Measurements from ENCODE around the gene NEB. TPM values are rescaled to one million over a fixed set of nuclear protein-coding genes. Genes with fewer than 3 reads are reported as not detected.

Gene NEB
- total RNA-seq, 8 experiments from 2014 or later, result 1.7 to 4.3 (median 3.7) TPM

DNA sequence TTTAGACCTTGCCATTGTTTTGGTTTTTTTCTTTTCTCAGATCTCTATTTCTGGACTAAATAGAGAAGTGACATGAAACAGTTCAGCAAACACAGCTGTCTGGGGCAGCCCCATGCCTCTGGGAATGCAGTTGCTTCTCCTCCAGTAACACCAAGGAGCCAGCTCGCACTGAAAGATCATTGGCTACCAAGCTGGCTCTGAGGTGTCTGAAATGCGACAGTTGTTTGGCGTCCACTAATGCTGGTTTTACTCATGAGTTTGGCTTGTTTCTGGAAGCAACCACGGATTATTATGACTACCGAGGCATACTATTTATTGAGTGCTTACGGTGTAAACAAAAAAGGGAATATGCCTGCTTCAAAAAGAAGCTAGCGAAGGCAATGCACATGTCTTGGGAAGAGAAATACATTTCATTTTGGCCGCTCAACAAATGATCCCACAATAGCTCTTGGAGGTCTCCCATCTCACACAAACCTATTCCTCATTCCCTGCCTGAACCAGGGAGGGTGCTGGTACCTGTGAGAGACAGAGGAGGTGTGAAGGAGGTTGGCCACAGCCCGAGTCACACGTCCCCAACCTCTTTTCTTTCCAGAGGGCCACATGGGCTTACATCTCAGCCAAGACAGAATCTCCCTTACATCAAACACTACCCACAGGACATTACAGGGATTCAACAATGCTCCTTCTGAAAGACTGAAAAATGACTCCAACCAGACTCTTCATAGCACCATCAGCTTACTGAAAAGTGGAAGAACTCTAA is 37.5 kb upstream of the NEB start:
- in situ Hi-C loops (cut with MboI; ENCODE audit: low pct_unique_long_range_greater_than_20kb in 2 of 9, low sequenced_read_pairs in 9 of 9, unreplicated experiment in 9 of 9), result no loop called here
- H3K4me3 ChIP-seq, result no peak overlapping the region
- ATAC-seq (replicated peaks in 6 of 8), result peak in 1 of 8 experiments; percentile 76
- H3K27ac ChIP-seq, result no peak overlapping the region
- no peaks in the 10 kb centered on the region for H3K4me1 ChIP-seq (replicated peaks in 1 of 2)
- 17 to 100% (median 91%) methylated on average over 1 to 7 of the region's 10 CpGs; no CpG with 5 or more reads in 1 of the 10 experiments for WGBS, 10 experiments

DNA sequence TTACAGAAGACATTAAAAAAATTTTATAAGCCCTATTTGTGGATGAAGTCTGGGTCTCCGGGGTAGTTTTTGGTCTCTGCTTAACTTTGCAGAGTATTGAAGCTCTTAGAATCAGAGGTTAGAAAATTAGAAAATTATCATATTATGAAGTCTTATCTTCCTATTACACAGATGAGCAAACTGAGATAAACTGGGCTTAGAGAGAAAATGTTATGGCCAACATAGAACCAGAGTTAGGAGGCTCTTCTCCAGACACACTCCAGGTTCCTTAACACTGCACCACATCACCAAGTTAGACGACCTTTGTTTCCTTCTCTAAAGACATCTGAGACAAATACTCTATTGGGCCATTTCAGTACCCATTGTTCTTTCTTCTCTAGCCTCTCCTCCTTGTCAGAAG is 36.7 kb upstream of the NEB start:
- in situ Hi-C loops (cut with MboI; ENCODE audit: low pct_unique_long_range_greater_than_20kb in 2 of 9, low sequenced_read_pairs in 9 of 9, unreplicated experiment in 9 of 9), result no loop called here
- ATAC-seq (replicated peaks in 6 of 8), result no peak
- Histone ChIP-seq H3K27ac (no peak overlapping the region), H3K4me1 (replicated peaks in 1 of 2) (no peaks in the 10 kb centered on the region), H3K4me3 (no peak overlapping the region)
- WGBS, 10 experiments, result 50 to 92% (median 83%) methylated on average over 1 to 2 of the region's 2 CpGs; no CpG with 5 or more reads in 1 of the 10 experiments

DNA sequence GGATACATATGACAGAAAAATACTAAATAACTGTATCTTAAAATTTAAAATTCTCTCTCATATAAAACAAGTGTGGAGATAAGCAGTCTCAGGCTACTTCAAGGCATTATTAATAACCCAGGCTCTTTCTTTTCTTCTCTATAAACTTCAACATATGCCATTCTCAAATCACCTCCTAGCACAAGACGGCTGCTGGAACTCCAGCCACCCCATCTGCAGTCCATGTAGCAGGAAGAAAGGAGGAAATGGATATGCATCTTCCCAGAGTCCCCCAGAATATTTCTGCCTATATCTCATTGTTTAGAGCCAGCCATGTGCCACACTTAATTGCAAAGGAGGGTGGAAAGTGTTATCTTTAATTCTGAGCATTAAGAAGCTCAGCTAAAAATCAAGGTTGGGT is 35.3 kb upstream of the NEB start:
- Histone ChIP-seq H3K4me1 (replicated peaks in 1 of 2) (no peaks in the 10 kb centered on the region), H3K27ac (no peak overlapping the region), H3K4me3 (no peak overlapping the region)
- in situ Hi-C loops (cut with MboI; ENCODE audit: low pct_unique_long_range_greater_than_20kb in 2 of 9, low sequenced_read_pairs in 9 of 9, unreplicated experiment in 9 of 9), result no loop called here
- ATAC-seq (replicated peaks in 6 of 8), result no peak
- WGBS, 10 experiments, result 50 to 100% (median 88%) methylated on average over 1 of the region's 1 CpG; no CpG with 5 or more reads in 7 of the 10 experiments

DNA sequence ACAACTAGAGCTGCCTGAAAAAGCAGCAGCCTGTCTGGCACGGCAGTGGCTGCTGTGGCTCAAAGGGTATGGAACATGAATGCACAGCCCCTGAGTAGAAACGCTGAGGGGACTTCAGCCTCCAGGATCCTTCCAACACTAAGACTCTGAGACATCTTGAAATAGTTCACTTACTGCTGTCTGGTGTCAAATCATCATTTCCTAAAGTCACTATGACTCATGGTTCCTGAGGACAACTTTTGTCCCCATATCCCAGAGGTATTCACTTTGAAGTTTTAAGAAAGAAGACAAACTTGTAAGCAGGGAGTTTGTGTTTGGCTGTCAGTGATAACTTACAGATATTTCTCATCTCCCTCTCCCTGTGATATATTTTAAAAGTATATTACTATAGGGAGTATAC is 33.3 kb upstream of the NEB start:
- Histone ChIP-seq H3K4me1 (replicated peaks in 1 of 2) (no peaks in the 10 kb centered on the region), H3K27ac (no peak overlapping the region), H3K4me3 (no peak overlapping the region)
- in situ Hi-C loops (cut with MboI; ENCODE audit: low pct_unique_long_range_greater_than_20kb in 2 of 9, low sequenced_read_pairs in 9 of 9, unreplicated experiment in 9 of 9), result no loop called here
- WGBS, 10 experiments, result 20 to 80% (median 63%) methylated on average over 1 to 2 of the region's 2 CpGs; no CpG with 5 or more reads in 4 of the 10 experiments
- peak in 1 of 8 experiments; percentile 17 for ATAC-seq (replicated peaks in 6 of 8)

DNA sequence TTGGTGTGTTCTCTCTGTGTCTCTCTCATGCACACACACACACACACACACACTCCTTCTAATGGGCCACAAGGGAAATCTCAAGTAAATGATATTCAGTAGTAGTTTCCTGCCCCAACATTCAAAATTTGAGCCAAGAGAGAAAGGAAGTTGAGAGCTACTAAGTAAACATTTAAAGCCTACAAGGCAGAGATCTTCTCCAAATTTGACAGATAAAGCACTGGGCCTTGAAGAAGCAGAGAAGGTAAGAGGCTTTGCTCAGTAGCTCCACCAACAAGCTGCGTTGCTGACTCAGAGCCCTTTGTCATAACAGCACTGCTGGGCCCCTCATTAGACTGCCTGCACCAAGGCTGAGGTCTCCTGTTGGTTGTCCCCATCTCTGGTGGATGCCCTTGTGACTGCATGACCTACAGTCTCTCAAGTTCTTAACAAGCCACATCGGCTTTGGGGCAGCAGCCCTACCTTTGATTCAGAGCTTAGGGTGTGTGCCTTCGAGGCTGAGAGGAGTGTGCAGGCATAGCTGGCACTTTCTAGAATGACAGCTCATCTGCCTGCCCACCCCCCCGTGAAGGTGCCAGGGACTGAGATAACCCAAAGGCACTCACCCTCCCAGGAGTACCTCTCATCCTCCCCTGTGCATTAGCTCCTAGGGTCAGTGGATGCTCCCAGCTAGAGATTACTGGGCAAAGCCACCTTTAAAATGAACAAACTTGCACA is 32.3 kb upstream of the NEB start:
- in situ Hi-C loops (cut with MboI; ENCODE audit: low pct_unique_long_range_greater_than_20kb in 2 of 9, low sequenced_read_pairs in 9 of 9, unreplicated experiment in 9 of 9), result no loop called here
- no peaks in the 10 kb centered on the region for H3K4me1 ChIP-seq (replicated peaks in 1 of 2)
- ATAC-seq (replicated peaks in 6 of 8), result peak in 5 of 8 experiments; percentile 40 to 79 (median 55)
- no peak overlapping the region for H3K27ac ChIP-seq
- H3K4me3 ChIP-seq, result no peak overlapping the region
- WGBS, 10 experiments, result 40 to 71% (median 50%) methylated on average over 1 to 4 of the region's 4 CpGs; no CpG with 5 or more reads in 7 of the 10 experiments

DNA sequence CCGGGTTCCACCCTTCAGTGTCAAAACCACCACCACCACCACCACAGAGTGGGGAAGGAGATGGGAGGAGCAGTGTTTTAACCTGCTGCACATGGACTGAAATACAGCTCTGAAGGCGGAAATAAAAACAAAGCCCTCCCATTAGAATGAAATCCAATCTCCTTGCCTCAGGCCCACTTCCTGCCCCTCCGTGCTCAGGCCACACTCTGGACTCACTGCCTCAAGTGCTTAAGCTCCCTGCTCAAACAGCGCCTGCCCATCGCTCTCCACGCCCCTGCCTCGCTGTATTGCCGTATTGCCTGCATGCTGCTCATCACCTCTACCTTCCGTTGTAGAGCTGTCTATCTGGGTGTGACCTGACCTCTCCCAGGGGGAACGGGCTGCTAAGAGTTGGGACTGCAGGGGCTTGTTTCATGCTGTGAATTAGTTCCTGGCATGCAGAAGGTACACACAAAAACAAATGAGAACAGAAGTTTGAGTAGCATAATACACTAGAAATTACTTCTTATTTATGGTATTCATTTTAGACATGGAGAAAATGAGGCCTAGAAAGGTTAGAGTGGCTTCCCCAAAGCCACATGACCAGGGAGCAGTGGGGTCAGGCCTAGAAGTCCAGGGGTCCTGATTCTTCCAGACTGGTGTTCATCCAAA is 31.6 kb upstream of the NEB start:
- Histone ChIP-seq H3K4me3 (no peak overlapping the region), H3K4me1 (replicated peaks in 1 of 2) (no peaks in the 10 kb centered on the region), H3K27ac (no peak overlapping the region)
- WGBS, 10 experiments, result 54 to 100% (median 92%) methylated on average over 2 to 8 of the region's 10 CpGs; no CpG with 5 or more reads in 3 of the 10 experiments
- peak in 1 of 8 experiments; percentile 52 for ATAC-seq (replicated peaks in 6 of 8)
- in situ Hi-C loops (cut with MboI; ENCODE audit: low pct_unique_long_range_greater_than_20kb in 2 of 9, low sequenced_read_pairs in 9 of 9, unreplicated experiment in 9 of 9), result no loop called here

DNA sequence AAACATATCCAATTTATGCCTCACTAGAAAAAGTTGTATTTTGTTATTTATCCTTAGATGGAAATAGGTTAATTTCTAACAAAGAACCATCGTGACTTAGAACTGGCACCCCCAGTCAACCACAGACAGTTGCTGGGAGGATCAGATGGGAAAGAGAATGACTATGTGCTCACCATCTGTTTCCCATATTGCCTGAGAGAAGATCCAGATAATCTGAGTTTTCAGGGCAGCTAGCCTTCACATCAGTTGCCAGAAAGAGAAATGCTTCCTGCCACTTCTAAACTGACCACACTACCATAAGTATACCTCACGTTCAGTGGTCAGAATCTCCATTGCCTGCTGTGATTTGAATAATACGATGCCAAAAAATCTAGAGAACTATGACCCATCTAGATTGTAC is 28.4 kb upstream of the NEB start:
- H3K27ac ChIP-seq, result no peak overlapping the region
- ATAC-seq (replicated peaks in 6 of 8), result peak in 2 of 8 experiments; percentile 59 to 84
- 14 to 100% (median 65%) methylated on average over 1 to 3 of the region's 3 CpGs for WGBS, 10 experiments
- no peak overlapping the region for H3K4me3 ChIP-seq
- peaks cover 0 to 2% of the 10 kb centered on the region in 2 donors for H3K4me1 ChIP-seq (replicated peaks in 1 of 2)
- in situ Hi-C loops (cut with MboI; ENCODE audit: low pct_unique_long_range_greater_than_20kb in 2 of 9, low sequenced_read_pairs in 9 of 9, unreplicated experiment in 9 of 9), result no loop called here

DNA sequence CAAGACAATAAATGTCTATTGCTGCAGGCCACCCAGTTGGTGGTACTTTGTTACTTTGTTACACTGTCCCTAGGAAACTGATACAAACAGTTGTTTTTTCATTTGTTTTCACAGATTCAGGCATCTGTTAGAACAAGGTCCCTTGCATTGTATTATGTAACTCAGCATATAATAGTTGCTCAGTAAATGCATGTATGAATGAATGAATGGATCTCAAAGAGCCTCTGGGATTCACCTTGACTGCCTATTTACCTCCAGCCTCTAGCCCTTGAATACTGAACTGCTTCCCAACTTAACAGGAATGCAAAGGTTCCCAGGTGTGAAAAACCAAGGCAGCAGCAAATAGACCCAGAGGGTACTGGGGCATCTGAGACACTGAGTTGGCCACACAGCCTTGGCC is 27.4 kb upstream of the NEB start:
- Histone ChIP-seq H3K4me3 (no peak overlapping the region), H3K4me1 (replicated peaks in 1 of 2) (peaks cover 0 to 2% of the 10 kb centered on the region in 2 donors), H3K27ac (no peak overlapping the region)
- in situ Hi-C loops (cut with MboI; ENCODE audit: low pct_unique_long_range_greater_than_20kb in 2 of 9, low sequenced_read_pairs in 9 of 9, unreplicated experiment in 9 of 9), result no loop called here
- no peak for ATAC-seq (replicated peaks in 6 of 8)

DNA sequence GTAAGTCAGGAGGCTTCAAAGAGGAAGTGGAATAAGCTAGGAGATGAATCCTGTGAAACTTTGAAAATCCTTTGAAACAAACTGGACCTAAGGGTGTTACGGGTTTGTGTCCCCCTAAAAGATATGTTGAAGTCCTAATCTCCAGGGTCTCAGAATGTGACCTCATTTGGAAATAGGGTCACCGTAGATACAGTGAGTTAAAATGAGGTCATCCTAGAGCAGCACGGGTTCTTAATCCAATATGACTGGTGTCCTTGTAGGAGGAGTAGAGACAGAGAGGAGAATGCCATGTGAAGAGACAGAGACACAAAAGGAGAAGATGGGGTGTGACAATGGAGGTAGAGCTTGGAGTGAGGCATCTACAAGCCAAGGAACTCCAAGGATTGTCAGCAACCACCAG is 26.9 kb upstream of the NEB start:
- H3K4me3 ChIP-seq, result no peak overlapping the region
- in situ Hi-C loops (cut with MboI; ENCODE audit: low pct_unique_long_range_greater_than_20kb in 2 of 9, low sequenced_read_pairs in 9 of 9, unreplicated experiment in 9 of 9), result no loop called here
- 73 to 100% (median 92%) methylated on average over 1 to 3 of the region's 3 CpGs; no CpG with 5 or more reads in 4 of the 10 experiments for WGBS, 10 experiments
- no peak overlapping the region for H3K27ac ChIP-seq
- H3K4me1 ChIP-seq (replicated peaks in 1 of 2), result peaks cover 0 to 2% of the 10 kb centered on the region in 2 donors
- ATAC-seq (replicated peaks in 6 of 8), result no peak

DNA sequence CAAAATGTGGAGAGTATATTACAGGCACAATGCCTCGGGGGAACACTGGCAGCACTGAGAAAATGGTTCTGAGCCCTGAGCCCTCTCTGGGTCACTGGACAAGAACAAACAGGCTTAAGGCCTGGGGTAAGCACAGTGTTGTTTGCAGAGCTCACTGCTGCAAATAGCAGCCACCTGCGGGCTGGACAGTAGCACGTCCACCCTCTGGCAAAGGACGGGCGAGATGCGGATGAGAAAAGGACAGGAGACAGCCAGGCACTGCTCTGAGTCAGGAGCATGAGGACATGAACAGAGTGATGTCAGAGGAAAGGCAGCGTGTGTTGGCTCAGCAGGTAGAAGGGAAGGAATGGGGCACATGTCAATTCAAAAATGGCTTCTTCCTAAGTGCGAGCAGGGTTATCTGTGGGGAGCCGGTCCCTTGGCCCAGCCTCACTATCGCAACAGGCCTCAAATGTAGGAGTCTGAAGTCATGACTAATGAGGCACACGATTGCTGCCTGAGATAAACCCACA is 25.9 kb upstream of the NEB start:
- 74 to 100% (median 84%) methylated on average over 1 to 9 of the region's 11 CpGs; no CpG with 5 or more reads in 1 of the 10 experiments for WGBS, 10 experiments
- in situ Hi-C loops (cut with MboI; ENCODE audit: low pct_unique_long_range_greater_than_20kb in 2 of 9, low sequenced_read_pairs in 9 of 9, unreplicated experiment in 9 of 9), result no loop called here
- Histone ChIP-seq H3K4me3 (no peak overlapping the region), H3K4me1 (replicated peaks in 1 of 2) (peaks cover 0 to 2% of the 10 kb centered on the region in 2 donors), H3K27ac (no peak overlapping the region)
- peak in 3 of 8 experiments; percentile 26 to 88 (median 75) for ATAC-seq (replicated peaks in 6 of 8)

DNA sequence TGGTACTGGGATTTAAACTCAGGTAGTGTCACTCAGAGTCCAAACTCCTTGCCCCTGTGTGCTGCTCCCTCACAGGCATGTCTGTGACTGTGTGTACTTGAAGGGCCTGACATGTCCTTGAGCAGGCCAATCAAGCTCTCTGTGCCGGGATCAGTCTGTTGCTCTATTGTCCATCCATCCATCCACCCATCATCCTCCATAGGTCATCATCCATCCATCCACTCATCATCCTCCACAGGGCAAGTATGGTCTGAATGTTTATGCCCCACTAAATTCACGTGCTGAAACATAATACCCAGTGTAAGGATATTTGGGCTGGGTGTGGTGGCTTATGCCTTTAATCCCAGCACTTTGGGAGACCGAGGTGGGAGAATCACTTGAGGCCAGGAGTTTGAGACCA is 24.5 kb upstream of the NEB start:
- in situ Hi-C loops (cut with MboI; ENCODE audit: low pct_unique_long_range_greater_than_20kb in 2 of 9, low sequenced_read_pairs in 9 of 9, unreplicated experiment in 9 of 9), result no loop called here
- WGBS, 10 experiments, result 71 to 100% (median 95%) methylated on average over 1 to 3 of the region's 3 CpGs; no CpG with 5 or more reads in 5 of the 10 experiments
- ATAC-seq (replicated peaks in 6 of 8), result no peak
- H3K27ac ChIP-seq, result no peak overlapping the region
- H3K4me1 ChIP-seq (replicated peaks in 1 of 2), result peaks cover 0 to 2% of the 10 kb centered on the region in 2 donors
- H3K4me3 ChIP-seq, result no peak overlapping the region

DNA sequence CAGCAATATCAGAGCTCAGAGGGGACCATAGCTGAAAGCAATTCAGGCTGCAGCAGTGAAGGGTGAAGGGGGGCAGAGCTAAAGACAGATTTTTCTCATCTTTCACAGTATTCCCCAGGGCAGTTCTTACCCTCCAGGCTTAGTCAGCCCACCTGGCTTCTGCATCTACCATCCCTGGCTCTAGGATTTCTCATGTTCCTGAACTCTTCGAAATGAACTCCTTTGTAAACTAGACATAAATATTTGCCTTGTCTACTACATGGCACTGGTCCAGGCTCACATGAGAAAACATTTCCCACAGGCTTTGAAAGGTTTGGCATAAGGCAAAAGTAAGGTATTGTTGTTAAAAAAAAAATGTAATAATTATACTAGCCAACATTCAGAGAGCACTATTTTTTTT is 23.6 kb upstream of the NEB start:
- H3K4me1 ChIP-seq (replicated peaks in 1 of 2), result peaks cover 0 to 2% of the 10 kb centered on the region in 2 donors
- 0 to 89% (median 86%) methylated on average over 1 of the region's 1 CpG; no CpG with 5 or more reads in 3 of the 10 experiments for WGBS, 10 experiments
- no peak overlapping the region for H3K4me3 ChIP-seq
- no peak overlapping the region for H3K27ac ChIP-seq
- ATAC-seq (replicated peaks in 6 of 8), result peak in 2 of 8 experiments; percentile 59 to 64
- in situ Hi-C loops (cut with MboI; ENCODE audit: low pct_unique_long_range_greater_than_20kb in 2 of 9, low sequenced_read_pairs in 9 of 9, unreplicated experiment in 9 of 9), result no loop called here

DNA sequence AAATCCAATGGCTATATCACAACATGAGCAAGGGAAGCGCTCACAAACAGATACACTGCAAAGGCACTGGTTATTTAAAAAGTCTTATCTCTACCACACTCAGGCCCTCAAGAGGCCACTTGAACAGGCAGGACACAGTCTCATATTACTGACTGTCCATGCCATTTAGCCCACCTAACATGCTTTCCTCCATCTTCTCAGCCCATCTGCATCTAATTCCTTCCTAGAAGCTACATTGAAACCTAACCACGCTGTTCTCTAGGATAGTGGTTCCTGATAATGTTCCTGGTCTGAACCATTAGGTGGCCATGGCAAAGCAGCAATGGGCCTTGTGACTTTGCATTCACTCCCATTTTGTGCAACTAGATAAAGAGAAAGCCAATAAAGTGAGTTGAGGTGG is 22.5 kb upstream of the NEB start:
- ATAC-seq (replicated peaks in 6 of 8), result no peak

More for the DNA sequence above, 22.5 kb upstream of the NEB start:
- 29 to 100% (median 80%) methylated on average over 1 to 2 of the region's 2 CpGs; no CpG with 5 or more reads in 2 of the 10 experiments for WGBS, 10 experiments
- peaks cover 0 to 2% of the 10 kb centered on the region in 2 donors for H3K4me1 ChIP-seq (replicated peaks in 1 of 2)
- H3K27ac ChIP-seq, result no peak overlapping the region
- in situ Hi-C loops (cut with MboI; ENCODE audit: low pct_unique_long_range_greater_than_20kb in 2 of 9, low sequenced_read_pairs in 9 of 9, unreplicated experiment in 9 of 9), result no loop called here
- no peak overlapping the region for H3K4me3 ChIP-seq
